Spleen (tissue), 7 donors: ENCODE data around the gene AQP12B.

Experiments
- POLR2A ChIP-seq, 3 donors: fragments of 450-650 bp; IDR thresholded peaks; one replicate each; pipeline ENCODE4 v1.5.1; 2017; ENCODE audit warnings: antibody characterized with exemption in 3 of 3, mild to moderate bottlenecking in 1 of 3
- TF ChIP-seq, protein P1 (sequence below), 11 experiments: fragments of 200-600 bp in 7 of 11; fragments of 450-650 bp in 4 of 11; sonication (generic) in 4 of 11; IDR thresholded peaks in 8 of 11; conservative IDR thresholded peaks in 3 of 11; 1 replicate in 7 of 11; 2 replicates in 4 of 11; pipeline versions ENCODE4 v1.4.0 to v1.8.0; 2016 to 2021; ENCODE audit warnings: antibody characterized with exemption in 11 of 11, inconsistent platforms in 4 of 11, mild to moderate bottlenecking in 1 of 11
- donor health status: DM: no; HTN: no; CAD: no; lungs with moderate emphysema.
- donor health status: DM: no; HTN: no; CAD: no.
- donor health status: DM: no; HTN: no; CAD: no.

- no peak for TF ChIP-seq POLR2A (IDR thresholded peaks at IDR 0.05)
- TF ChIP-seq, protein P1, sequence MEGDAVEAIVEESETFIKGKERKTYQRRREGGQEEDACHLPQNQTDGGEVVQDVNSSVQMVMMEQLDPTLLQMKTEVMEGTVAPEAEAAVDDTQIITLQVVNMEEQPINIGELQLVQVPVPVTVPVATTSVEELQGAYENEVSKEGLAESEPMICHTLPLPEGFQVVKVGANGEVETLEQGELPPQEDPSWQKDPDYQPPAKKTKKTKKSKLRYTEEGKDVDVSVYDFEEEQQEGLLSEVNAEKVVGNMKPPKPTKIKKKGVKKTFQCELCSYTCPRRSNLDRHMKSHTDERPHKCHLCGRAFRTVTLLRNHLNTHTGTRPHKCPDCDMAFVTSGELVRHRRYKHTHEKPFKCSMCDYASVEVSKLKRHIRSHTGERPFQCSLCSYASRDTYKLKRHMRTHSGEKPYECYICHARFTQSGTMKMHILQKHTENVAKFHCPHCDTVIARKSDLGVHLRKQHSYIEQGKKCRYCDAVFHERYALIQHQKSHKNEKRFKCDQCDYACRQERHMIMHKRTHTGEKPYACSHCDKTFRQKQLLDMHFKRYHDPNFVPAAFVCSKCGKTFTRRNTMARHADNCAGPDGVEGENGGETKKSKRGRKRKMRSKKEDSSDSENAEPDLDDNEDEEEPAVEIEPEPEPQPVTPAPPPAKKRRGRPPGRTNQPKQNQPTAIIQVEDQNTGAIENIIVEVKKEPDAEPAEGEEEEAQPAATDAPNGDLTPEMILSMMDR (IDR thresholded peaks at IDR 0.05 in 8 of 11, conservative IDR thresholded peaks at IDR 0.05 in 3 of 11) = no peak
Observed at GRCh38 chr2:240704651-240705050, 22.0 kb upstream of the AQP12B start.
